Activated naive CD8-positive, alpha-beta T cell treated with anti-CD3 and anti-CD28 coated beads, Interleukin-2, amount 50 U/mL, for 24 hours (primary cell): ENCODE results near the gene OGFR.

Source experiments
- ATAC-seq: fragments of 150-1000 bp; cut with Tn5 transposase; one replicate; pipeline ENCODE4 v1.10.0; 2021
- DNase-seq: peaks from one replicate; pipeline ENCODE4 v3.0.0; 2021
- H3K27ac Mint-ChIP-seq: one replicate; pipeline ENCODE4 v1.8.0; 2021; ENCODE audit warnings: mild to moderate bottlenecking, mixed read lengths
- H3K27me3 Mint-ChIP-seq: one replicate; pipeline ENCODE4 v1.8.0; 2021; ENCODE audit warnings: mixed read lengths
- H3K36me3 Mint-ChIP-seq: one replicate; pipeline ENCODE4 v1.8.0; 2021; ENCODE audit warnings: low read depth, mixed read lengths
- H3K4me1 Mint-ChIP-seq: one replicate; pipeline ENCODE4 v1.8.0; 2021; ENCODE audit warnings: mixed read lengths
- H3K4me3 Mint-ChIP-seq: one replicate; pipeline ENCODE4 v1.8.0; 2021; ENCODE audit warnings: mild to moderate bottlenecking, moderate library complexity, mixed read lengths
- H3K9me3 Mint-ChIP-seq: one replicate; pipeline ENCODE4 v1.8.0; 2021; ENCODE audit warnings: mixed read lengths

The OGFR gene

DNA sequence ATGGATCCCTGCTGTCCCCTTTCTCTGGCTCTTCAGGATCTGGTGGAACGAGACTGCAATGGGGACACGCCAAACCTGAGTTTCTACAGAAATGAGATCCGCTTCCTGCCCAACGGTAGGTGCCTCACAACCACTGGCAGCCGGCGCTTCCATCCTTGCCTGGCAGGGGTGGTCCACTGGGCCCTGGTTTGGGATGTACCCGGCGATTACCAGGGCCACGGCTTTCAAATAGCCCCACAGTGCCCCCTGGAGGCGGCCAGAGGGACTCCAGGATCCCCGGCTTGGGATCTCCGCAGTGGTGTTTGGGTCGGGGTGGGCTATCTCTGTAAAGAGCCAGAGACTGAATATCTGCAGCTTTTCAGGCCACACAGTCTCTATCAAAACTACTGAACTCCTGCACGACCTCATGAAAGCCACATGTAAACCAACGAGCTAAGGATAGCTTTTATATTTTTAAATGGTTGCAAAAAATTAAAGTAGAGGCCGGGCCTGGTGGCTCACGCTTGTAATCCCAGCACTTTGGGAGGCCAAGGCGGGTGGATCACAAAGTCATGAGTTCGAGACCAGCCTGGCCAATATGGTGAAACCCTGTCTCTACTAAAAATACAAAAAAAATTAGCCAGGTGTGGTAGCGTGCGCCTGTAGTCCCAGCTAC lies 3.7 kb downstream of the OGFR start:
- H3K4me1 Mint-ChIP-seq: peaks cover 24% of the 10 kb centered on the region
- DNase-seq (peak; percentile 85), ATAC-seq (peak; percentile 56)
- H3K9me3 Mint-ChIP-seq: no peaks in the 10 kb centered on the region
- no peak overlapping the region for H3K4me3 Mint-ChIP-seq
- peaks cover 7% of the 10 kb centered on the region for H3K36me3 Mint-ChIP-seq
- no peaks in the 10 kb centered on the region for H3K27me3 Mint-ChIP-seq
- H3K27ac Mint-ChIP-seq: no peak overlapping the region

DNA sequence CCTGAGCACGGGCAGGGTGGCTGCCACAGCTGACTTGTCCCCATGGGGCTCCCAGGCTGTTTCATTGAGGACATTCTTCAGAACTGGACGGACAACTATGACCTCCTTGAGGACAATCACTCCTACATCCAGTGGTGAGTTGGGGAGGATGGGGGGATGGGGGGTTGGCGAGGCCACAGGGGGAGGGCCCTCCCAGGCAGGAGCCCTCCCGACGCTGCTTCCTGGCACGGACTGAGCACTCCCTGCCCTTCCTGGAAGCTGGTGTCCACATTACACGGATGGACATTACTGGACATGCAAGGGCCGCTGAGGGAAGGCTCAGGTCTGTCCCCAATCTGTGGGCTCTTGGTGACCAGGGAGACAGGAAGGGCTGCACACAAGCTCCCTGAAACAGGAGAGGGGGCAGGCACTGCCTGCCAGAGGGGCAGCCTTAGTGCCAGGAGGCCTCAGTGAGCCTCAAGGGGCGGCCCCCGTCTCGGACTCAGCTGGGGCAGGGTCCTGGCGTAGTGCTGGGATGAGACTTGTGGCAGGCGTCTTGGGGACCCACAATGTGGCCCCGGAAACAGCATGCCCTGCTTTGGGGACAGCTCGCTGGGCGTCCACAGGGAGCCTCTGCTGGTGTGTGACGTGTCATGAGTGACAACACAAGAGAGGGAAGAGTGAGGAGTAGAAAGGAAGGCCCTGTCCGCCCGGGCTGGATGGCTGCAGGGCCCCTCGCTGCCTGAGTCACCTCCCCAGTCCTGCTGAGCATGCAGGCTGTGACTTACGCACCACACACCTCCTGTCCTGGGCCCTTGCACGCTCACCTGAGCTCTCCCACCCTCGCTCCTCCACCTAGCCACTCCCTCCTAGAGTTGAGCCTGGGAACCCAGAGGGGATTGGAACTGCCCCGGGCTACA lies 5.1 kb downstream of the OGFR start:
- H3K27ac Mint-ChIP-seq: no peak overlapping the region
- peaks cover 18% of the 10 kb centered on the region for H3K4me1 Mint-ChIP-seq
- no peak for ATAC-seq
- no peak overlapping the region for H3K4me3 Mint-ChIP-seq
- H3K27me3 Mint-ChIP-seq: no peaks in the 10 kb centered on the region
- peaks cover 7% of the 10 kb centered on the region for H3K36me3 Mint-ChIP-seq
- H3K9me3 Mint-ChIP-seq: no peaks in the 10 kb centered on the region
- no peak for DNase-seq

DNA sequence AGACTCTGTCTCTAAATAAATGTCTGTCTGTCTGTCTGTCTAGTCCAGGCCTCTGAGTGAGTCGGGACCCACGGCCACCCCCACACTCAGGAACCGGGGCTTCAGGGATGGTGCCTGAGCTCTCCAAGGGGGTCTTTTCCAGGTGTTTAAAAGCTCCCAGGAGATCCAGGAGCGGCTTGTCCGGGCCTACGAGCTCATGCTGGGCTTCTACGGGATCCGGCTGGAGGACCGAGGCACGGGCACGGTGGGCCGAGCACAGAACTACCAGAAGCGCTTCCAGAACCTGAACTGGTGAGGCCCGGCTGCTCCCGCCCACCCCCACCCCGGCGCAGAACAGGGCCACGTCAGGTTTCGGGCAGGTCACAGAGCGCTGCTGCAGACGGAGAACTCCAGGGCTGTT lies 6.7 kb downstream of the OGFR start:
- Mint-ChIP-seq H3K4me3 (no peak overlapping the region), H3K36me3 (peaks cover 7% of the 10 kb centered on the region), H3K27me3 (peaks cover 10% of the 10 kb centered on the region), H3K27ac (no peak overlapping the region), H3K4me1 (peaks cover 21% of the 10 kb centered on the region), H3K9me3 (no peaks in the 10 kb centered on the region)
- DNase-seq (no peak), ATAC-seq (no peak)

DNA sequence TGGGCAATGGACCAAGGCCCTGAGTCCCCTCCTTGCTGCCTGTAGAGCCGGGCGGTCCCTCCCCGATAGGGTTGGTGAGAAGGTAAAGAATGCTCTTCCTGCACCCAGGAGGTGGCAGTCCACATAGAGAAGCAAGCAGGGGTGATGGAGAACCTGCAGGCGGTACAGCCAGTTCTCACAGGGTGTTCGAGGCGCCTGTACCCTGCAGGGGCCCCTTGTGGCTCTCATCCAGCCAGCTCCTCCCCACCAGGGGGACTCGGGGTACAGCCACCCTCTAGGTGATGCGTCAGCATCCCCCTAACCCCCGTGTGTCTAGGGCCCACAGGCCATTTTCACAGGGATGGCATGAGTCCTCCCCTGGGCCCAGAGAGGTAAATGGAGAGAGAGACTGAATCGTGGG lies 7.1 kb downstream of the OGFR start:
- Mint-ChIP-seq H3K27me3 (peaks cover 10% of the 10 kb centered on the region), H3K27ac (no peak overlapping the region), H3K4me1 (peaks cover 17% of the 10 kb centered on the region), H3K4me3 (no peak overlapping the region), H3K36me3 (peaks cover 7% of the 10 kb centered on the region), H3K9me3 (no peaks in the 10 kb centered on the region)
- DNase-seq (no peak), ATAC-seq (no peak)

DNA sequence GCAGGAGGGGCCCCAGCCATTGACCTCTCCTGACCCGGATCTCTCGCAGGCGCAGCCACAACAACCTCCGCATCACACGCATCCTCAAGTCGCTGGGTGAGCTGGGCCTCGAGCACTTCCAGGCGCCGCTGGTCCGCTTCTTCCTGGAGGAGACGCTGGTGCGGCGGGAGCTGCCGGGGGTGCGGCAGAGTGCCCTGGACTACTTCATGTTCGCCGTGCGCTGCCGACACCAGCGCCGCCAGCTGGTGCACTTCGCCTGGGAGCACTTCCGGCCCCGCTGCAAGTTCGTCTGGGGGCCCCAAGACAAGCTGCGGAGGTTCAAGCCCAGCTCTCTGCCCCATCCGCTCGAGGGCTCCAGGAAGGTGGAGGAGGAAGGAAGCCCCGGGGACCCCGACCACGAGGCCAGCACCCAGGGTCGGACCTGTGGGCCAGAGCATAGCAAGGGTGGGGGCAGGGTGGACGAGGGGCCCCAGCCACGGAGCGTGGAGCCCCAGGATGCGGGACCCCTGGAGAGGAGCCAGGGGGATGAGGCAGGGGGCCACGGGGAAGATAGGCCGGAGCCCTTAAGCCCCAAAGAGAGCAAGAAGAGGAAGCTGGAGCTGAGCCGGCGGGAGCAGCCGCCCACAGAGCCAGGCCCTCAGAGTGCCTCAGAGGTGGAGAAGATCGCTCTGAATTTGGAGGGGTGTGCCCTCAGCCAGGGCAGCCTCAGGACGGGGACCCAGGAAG lies 7.7 kb downstream of the OGFR start:
- H3K27ac Mint-ChIP-seq: no peak overlapping the region
- peaks cover 10% of the 10 kb centered on the region for H3K27me3 Mint-ChIP-seq
- H3K4me3 Mint-ChIP-seq: no peak overlapping the region
- no peaks in the 10 kb centered on the region for H3K9me3 Mint-ChIP-seq
- ATAC-seq (no peak), DNase-seq (no peak)
- H3K36me3 Mint-ChIP-seq: peaks cover 7% of the 10 kb centered on the region
- H3K4me1 Mint-ChIP-seq: peaks cover 13% of the 10 kb centered on the region

DNA sequence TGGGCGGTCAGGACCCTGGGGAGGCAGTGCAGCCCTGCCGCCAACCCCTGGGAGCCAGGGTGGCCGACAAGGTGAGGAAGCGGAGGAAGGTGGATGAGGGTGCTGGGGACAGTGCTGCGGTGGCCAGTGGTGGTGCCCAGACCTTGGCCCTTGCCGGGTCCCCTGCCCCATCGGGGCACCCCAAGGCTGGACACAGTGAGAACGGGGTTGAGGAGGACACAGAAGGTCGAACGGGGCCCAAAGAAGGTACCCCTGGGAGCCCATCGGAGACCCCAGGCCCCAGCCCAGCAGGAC lies 8.2 kb downstream of the OGFR start:
- H3K4me3 Mint-ChIP-seq: no peak overlapping the region
- peaks cover 10% of the 10 kb centered on the region for H3K27me3 Mint-ChIP-seq
- DNase-seq: no peak
- H3K27ac Mint-ChIP-seq: no peak overlapping the region
- H3K4me1 Mint-ChIP-seq: peaks cover 12% of the 10 kb centered on the region
- H3K9me3 Mint-ChIP-seq: no peaks in the 10 kb centered on the region
- peaks cover 7% of the 10 kb centered on the region for H3K36me3 Mint-ChIP-seq
- no peak for ATAC-seq

DNA sequence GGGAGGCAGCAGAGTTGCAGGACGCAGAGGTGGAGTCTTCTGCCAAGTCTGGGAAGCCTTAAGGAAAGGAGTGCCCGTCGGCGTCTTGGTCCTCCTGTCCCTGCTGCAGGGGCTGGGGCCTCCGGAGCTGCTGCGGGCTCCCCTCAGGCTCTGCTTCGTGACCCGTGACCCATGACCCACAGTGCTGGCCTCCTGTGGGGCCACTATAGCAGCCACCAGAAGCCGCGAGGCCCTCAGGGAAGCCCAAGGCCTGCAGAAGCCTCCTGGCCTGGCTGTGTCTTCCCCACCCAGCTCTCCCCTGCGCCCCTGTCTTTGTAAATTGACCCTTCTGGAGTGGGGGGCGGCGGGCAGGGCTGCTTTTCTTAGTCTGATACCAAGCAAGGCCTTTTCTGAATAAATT lies 9.0 kb downstream of the OGFR start:
- Mint-ChIP-seq H3K9me3 (no peaks in the 10 kb centered on the region), H3K36me3 (peaks cover 3% of the 10 kb centered on the region), H3K27ac (no peak overlapping the region), H3K27me3 (peaks cover 14% of the 10 kb centered on the region), H3K4me1 (peaks cover 8% of the 10 kb centered on the region), H3K4me3 (no peak overlapping the region)
- DNase-seq (no peak), ATAC-seq (no peak)

DNA sequence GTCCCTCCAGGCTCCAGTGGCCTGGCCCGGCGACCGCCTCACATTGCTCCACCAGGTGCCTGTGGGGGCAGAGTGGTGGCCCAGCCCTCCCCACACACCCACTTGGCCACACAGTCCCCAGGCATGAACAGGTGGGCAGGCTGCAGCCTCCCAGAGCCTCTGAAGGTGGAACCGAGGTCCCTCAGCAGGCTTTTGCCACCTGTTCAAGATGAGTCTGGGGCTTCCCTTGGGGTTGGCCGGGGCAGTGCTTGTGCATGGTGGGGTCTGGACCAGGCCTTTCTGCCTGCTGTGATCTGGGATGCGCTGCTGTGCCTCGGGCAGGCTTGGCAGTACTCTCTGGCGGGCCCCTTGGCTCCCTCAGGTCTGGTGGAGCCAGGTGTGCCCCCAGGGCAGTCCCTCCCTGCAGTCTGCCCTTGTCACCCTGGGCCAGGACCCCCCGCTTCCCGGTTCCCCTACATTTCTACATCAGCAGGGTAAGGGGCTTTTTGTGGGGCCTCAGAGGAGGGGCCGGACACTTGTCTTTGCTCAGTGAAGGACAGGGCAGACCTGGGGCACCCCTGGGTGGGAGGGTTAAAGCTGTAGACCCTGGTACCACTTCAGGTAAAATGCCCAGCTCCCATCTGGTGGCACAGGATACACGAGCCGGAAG lies 9.5 kb downstream of the OGFR start:
- Mint-ChIP-seq H3K36me3 (peaks cover under 1% of the 10 kb centered on the region), H3K4me3 (no peak overlapping the region), H3K27me3 (peaks cover 14% of the 10 kb centered on the region), H3K27ac (no peak overlapping the region), H3K4me1 (peaks cover 8% of the 10 kb centered on the region), H3K9me3 (no peaks in the 10 kb centered on the region)
- no peak for DNase-seq
- ATAC-seq: no peak

DNA sequence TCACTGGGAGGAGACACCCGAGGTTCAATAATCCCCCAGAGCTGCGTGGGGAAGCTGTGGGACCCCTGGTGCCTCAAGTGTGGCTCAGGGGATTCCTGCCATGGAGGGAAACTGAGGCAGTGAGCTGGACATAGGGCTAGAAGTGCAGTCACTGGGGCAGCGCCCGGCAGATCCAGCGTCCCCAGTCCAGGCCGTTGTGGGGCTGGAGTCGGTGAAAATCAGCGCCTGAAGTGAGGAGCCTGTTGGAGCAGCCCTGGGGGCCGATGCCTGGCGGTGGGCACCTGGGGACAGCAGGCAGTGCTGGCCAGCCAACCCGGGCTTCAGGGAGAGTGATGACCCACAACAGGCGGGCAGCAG lies 10.1 kb downstream of the OGFR start:
- no peak overlapping the region for H3K27ac Mint-ChIP-seq
- no peaks in the 10 kb centered on the region for H3K9me3 Mint-ChIP-seq
- H3K4me3 Mint-ChIP-seq: no peak overlapping the region

DNA sequence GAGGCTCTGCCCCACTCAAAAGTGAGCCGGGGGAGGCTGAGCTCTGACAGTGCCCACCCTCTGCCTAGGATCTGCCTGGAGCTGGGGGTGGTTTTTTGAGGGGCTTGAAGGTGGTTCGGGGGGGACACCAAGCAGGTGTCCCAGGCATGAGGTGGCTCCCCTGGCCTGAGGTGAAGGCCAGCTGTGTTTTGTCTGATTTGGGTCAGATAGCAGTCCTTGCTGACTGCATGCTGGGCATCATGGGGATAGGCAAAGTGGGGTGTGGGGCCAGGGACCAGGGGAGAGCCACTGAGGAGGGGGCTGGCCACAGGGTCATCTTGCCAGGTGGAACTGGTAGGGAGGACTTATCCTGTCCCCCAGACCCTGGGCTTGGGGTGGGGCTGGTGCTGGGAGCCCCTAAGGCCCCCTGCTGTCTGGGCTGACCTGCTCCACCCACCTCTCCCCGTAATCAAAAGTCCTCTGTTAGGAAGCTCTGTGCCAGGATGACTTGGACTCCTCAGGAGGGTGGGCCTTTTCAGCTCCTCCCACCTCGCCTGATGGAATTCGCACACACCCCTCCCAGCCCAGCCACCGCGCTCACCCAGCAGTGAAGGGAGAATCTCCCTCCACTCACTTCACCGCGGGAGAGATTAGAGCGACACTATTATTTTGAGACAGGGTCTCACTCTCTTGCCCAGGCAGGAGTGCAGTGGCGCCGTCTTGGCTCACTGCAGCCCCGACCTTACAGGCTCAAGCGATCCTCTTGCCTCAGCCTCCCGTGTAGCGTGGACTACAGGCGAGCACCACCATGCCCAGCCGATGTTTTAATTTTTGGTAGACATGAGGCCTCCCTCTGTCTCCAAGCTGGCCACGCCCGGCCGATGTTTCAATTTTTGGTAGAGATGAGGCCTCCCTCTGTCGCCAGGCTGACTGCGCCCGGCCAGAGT lies 10.7 kb downstream of the OGFR start:
- DNase-seq (no peak), ATAC-seq (peak; percentile 23)

More for the DNA sequence above, 10.1 kb downstream of the OGFR start:
- no peak for ATAC-seq
- Mint-ChIP-seq H3K36me3 (no peaks in the 10 kb centered on the region), H3K4me1 (peaks cover 8% of the 10 kb centered on the region), H3K27me3 (peaks cover 14% of the 10 kb centered on the region)
- DNase-seq: no peak

DNA sequence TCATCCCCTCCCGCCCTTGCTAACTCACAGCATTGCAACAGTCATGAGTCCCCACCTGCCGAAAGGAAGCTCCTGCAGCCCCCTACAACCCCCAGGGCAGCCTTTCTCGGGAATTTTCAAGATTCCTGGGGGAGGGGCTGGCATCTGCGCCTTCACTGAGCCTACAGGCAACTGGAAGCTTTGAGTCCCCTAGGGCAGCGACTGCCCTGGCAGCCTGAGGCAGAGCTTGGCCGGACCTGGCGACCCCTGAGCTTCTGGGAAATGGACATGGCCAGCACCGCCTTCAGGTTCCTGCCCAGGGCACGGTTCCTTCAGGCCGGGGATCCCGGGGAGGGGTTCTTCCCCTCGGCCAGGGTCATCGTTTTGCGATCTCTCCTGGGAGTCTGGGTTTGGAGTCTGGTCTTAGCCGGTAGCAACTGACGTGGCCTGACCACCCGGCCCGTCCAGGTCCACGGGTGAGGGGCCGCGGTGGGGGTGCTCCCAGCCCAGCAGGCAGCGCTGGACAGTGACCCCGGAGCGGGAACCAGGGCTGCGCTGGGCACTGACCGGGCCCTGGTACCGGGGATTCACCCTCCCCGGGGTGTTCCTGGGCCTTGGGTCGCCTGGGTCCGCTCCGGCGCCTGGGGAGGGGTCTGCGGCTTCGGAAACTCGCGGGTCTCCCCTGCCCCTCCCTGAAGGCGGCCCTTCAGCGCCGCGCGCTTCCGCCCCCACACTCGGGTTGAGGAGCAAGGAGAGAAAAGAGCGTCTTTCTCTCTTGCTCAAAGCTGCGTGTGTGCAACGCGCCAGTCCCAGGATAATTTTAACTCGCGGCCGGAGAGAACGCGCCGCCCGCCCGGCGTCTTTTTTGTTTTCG lies 11.6 kb downstream of the OGFR start:
- no peak overlapping the region for H3K27ac Mint-ChIP-seq
- no peaks in the 10 kb centered on the region for H3K9me3 Mint-ChIP-seq
- peaks cover 14% of the 10 kb centered on the region for H3K27me3 Mint-ChIP-seq
- H3K4me1 Mint-ChIP-seq: peaks cover 8% of the 10 kb centered on the region
- ATAC-seq (no peak), DNase-seq (no peak)
- H3K36me3 Mint-ChIP-seq: no peaks in the 10 kb centered on the region
- H3K4me3 Mint-ChIP-seq: no peak overlapping the region

More for the DNA sequence above, 10.7 kb downstream of the OGFR start:
- Mint-ChIP-seq H3K27ac (no peak overlapping the region), H3K36me3 (no peaks in the 10 kb centered on the region), H3K4me1 (peaks cover 8% of the 10 kb centered on the region), H3K9me3 (no peaks in the 10 kb centered on the region), H3K27me3 (peaks cover 14% of the 10 kb centered on the region), H3K4me3 (peak overlapping the region; percentile 36)

DNA sequence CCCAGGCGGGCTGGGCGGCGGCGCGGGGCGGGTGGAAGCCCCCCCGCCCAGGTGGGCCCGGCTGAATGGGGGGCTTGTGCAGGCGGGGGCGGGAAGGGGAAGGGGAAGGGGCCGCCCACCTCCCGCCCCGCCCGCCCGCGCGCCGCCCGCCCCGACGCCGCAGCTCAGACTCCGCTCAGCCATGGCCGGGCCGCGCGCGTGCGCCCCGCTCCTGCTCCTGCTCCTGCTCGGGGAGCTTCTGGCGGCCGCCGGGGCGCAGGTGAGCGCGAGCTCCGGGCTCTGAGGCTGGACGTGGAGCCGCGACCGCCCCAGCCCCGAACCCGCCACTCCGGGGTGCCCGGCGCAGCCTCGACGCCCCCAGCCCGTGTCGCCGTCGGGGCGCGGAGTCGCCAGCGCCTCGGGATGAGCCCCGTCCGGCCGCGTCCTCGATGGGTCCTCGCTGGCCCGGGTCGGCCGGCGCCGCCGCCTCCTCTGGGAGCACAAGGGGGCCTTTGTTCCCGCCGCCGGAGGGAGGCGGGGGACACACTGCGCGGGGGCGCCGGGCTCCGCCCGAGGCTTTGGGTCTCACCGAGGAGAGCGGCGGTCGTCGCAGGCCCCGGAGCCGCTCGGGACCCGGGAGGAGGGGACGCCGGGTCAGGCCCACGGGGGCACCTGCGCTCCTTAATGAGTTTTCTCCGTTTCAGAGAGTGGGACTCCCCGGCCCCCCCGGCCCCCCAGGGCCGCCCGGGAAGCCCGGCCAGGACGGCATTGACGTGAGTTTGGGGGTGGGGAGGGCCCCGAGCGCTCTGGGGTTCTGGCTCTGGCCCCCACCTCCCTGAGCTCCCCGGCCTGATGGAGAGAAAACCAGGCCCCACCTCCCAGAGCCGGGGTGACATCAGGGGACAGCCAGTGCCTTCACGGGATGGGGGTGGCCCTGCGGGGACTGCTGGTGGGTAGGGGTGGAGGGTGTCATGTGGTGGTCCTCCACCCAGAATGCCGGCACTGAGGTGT lies 12.5 kb downstream of the OGFR start, which contains the start of gene COL9A3:
TSS of gene COL9A3 (plus strand) at position 167 of the 990 bp plus-strand sequence. CDS start at position 182, 15 bp downstream.
- H3K27ac Mint-ChIP-seq: no peak within 1 kb of the TSS
- peaks cover 8% of the 10 kb centered on the region for H3K4me1 Mint-ChIP-seq
- H3K4me3 Mint-ChIP-seq: no peak within 1 kb of the TSS
- no peaks in the 10 kb centered on the region for H3K9me3 Mint-ChIP-seq
- H3K36me3 Mint-ChIP-seq: no peaks in the 10 kb centered on the region
- no peak for ATAC-seq
- no peak for DNase-seq
- H3K27me3 Mint-ChIP-seq: peaks cover 14% of the 10 kb centered on the region
